Measurements from ENCODE around the gene DGUOK.
A peak's percentile ranks its signal among the peaks of the same experiment; 100 is the strongest.
"Not testable (repeated sequence)": the region's sequence is repeated elsewhere in the genome, so short reads cannot be mapped to it uniquely, and the experiment has no call there.

The DGUOK gene

DNA sequence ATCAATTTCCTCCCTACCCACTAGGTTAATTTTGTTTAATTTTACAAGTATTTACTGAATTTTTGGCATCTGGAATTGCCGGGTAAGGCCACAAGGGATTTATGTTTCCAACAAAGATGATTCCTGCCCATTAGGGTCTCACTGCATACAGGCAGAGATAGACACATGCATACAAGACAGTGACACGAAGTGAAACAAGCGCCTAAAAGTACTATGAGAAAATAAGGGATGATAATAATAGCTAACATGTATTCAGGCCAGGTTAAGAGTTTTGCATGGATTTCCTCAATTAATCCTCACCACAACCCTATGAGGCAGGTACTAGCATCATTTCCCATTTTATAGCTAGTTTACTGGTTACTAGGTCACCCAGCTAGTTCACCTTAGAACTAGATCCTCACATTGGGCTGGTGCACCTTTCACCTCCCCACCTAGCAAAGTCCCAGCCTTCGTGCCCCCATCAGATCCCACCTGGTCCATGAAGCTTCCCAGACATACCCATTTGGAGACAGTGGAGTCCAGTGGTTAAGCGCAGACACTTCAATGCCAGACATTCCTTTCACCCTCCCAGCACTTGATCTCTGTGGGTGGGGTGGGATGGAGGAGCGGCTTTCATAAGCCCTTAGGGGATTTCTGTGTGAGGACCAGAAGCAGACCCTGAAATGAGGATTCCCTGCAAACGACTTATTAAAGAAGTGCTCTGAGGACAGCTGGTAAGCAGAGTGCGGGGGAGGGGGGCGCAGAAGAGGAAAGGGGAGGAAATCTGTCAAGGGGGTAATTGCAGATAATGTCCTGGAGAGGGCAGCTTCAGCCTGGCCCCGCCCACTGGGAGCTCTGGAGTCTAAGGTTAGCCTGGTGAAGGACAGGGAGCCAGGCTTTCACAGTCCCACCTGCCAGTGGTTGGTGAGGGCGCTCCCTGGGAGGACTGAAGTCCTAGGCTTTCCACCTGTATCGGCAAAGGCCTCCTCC, 5.8 kb upstream of the DGUOK start:
- DNase-seq (ENCODE audit: low spot score), result no peak

DNA sequence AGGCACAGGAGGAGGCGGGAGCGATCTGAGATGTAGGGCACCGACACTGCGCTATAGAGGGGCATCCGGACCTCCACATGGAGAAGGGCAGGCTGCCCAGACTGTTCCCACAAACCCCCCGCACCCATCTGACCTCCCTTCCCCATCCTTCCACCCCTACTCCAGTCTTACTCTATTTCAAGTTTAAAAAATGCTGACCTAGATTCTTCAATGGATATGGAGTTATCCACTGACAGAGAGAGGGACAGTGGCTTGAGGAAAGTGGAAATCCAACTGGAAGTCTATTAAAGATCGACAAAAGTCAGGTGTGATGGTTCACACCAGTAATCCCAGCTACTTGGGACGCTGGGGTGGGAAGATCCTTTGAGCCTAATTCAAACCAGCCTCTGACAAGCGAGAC, 5.1 kb upstream of the DGUOK start:
- DNase-seq (ENCODE audit: low spot score), result no peak

DNA sequence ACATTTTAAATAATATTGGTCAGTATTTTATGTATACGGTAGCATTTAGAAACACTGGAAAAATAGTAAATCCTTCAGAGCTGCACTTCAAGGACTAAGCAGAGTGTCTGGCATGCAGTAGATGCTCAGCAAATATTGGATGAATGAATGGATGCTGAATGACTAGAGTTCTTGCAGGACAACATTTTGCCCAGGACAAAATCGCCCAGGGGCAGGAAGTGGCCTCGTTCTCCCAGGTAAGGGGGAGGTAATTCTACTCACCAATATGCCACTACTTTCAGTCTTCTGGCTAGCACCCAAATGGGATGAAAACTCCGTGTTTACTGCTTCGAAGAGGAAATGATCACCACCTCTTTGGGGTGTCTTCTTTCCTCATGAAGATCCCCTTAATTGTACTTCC, 4.0 kb upstream of the DGUOK start:
- no peak for DNase-seq (ENCODE audit: low spot score)

DNA sequence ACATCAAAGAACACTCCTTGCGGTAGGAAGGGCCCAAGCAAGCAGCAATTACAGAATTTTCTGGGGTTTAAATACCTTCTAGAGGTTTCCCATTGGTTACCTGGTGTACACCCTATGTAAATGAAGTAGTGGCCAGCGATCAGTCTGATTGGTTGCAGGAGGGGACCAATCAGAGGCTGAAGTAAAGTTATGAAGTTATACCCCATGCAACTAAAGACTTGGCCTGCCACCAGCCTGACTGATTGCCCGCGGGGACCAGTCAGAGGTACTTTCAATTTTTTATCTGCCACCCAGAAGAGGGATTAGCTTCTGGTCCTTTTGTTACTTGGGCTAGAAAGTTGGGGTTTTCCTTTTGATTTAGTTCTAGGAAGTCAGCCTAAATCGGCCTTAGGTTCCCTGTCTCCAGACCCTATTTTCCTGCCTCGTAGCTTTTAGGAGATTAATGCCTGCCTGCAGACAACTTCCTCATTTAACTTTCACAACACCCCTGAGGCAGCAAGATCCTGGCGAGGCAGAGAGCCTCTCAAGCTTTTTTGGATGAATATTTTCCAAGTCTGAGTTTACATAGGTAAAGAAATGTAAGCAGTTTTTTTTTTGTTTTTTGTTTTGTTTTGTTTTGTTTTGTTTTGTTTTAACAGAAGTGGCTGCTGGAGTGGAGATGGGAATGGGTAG, 1.5 kb upstream of the DGUOK start:
- DNase-seq (ENCODE audit: low spot score), result no peak

DNA sequence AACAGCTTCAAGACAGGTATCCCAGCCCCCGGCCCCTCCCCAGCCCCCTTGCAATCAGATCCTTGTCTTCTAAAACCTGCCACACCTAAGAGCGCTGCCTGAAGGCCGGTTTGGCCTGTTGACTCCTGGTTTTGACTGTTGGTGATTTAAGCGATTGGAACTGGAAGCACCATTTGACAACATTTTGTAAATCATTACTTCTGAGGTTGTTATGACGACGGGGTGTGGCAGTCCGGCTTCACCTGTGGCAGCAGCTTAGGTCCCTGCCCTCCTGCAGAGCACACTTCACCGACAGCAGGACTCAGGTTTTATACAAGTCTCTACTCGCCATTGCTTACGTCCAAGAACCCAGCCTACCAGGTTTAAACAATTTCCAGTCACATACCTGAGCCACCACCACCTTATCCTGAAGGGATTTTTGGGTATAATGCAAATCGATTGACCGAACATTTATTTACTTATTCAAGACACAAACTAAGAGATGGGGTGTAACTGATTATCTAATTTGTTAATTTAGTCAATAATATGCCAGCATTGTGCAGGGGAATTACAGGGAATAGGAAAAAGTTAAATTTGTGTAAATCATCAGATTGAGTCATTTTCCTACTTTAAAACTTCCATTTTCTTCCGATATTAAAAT, 707 bp upstream of the DGUOK start:
- no peak for DNase-seq (ENCODE audit: low spot score)

DNA sequence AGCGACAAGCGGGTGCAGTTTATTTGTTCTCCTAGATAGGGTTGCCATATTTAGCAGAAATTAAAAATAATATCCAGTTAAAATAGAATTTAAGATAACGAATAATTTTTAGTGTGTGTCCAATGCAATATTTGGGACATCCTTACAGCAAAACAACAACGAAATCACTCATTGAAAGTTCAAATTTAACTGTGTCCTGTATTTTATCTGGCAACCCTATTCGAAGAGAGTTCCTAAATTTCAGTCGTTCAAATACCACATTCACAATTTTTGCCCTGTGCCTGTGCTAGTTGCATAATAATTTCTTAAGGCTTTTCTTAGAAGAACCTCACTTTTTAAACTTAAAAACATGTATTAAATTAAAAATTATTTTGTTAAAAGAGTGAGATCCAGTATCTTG, 664 bp downstream of the DGUOK start:
- DNase-seq (ENCODE audit: low spot score), result no peak

DNA sequence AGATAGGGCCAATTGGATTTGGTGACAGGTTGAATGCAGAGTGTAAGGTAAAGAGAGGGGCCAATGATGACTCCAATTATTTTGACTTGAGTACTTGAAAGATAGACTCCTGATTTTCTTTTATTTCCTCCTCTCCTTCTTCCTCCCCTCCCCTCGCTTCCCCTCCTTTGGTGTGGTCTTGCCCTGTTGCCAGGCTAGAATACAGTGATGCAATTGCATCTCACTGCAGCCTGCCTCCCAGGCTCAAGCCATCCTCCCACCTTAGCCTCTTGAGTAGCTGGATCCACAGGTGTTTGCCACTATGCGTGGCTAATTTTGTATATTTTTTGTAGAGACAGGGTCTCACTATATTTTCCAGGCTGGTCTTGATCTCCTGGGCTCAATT, 2.3 kb downstream of the DGUOK start:
- DNase-seq (ENCODE audit: low spot score), result no peak

DNA sequence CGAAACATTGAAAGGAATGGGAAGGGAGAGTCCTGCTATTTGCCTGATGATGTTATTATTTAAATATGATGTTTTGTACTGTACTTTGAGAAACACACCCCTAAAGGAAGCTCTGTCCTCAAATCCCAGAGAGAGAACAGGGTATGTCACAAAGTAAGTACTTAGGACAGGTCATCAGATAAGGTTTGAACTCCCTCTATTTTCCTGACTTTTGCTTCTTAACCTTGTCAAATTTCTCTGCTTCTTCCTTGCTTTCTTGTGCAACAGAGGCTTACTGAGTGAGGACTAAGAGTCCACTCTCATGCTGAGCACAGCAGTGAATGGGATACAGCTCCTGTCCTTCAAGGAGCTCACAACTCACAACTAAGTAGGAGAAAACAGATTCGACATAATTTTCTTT, 3.7 kb downstream of the DGUOK start:
- no peak for DNase-seq (ENCODE audit: low spot score)

DNA sequence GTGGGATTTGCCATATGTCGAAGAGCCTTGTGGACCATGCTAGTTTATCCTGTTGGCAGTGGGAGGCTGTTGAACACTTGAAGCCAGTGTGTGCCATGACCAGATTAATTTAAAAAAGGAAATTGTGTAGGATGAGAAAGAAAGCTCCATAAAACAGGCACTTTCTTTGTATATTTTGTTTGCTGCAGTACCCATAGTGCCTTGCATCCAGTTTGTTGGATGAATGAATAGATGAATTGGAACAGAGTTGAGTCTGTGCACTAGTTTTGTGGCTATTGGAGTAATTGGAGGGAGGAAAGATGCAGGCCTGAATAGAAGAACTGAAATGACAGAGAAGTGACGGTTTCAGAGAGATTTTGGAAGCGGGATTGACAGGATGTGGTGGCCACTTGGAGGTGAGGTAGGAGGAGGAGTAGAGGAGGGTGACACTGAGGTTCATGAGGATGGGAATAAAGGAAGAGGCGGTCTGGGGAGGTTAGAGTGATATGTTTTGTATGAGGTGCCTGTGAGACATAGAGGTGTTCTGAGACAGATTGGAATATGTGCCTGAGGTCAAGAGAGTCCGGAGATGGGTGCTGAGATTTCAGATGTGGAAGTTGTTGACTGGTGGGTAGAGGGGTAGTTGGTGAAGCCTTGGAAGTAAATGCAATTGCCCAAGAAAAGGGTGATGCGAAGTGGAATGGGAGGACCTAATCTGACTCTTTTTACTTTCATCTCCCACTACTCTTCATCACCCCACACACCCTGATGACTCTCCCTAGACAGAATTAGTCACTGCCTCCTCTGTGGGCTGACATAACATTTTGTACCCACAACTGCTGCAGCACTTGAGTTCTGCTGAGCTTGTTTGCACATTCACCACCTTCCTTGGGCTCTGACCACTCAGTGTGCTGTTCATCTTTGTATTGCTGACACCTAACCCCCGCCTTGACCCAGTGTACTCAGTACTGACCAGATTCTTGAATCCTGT, 5.1 kb downstream of the DGUOK start:
- DNase-seq (ENCODE audit: low spot score), result no peak

DNA sequence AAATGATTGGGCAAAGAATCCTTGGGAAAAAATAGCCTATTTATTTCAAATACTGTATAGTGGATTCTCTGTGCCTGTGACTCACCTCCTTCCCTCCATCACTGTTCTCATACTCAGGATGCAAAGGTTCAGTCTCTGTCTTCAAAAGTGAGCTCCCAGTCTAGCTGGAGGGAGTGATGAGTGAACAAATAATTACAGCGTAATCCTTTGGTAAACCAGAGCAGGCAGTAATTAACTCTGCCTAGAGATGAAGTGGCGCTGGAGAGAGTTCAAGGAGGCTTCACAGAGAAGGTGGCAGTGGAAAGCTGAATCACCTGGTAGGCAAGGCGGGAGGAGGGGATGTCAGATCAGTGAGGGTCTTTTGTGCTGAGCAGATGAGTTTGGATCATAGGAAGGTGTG, 6.5 kb downstream of the DGUOK start:
- DNase-seq (ENCODE audit: low spot score), result no peak

DNA sequence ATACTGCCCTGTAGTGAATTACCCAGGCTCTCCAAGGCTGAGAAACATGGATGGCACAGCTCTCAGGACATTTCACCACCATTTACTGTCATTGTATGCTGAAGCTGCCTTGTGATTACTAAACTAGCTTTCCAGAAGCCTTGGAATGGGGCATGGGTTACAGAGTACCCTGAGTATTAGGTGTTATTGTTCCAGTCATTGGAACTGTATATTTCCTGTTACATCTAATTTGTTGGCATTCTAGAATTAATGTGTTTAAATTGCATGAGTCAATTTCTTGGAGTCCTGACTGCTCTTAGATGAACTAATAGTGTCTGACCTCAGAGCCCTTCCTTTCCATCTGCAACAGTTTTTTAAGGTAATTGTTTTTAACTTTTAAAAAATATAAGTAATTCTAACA, 9.0 kb downstream of the DGUOK start:
- DNase-seq (ENCODE audit: low spot score), result no peak

DNA sequence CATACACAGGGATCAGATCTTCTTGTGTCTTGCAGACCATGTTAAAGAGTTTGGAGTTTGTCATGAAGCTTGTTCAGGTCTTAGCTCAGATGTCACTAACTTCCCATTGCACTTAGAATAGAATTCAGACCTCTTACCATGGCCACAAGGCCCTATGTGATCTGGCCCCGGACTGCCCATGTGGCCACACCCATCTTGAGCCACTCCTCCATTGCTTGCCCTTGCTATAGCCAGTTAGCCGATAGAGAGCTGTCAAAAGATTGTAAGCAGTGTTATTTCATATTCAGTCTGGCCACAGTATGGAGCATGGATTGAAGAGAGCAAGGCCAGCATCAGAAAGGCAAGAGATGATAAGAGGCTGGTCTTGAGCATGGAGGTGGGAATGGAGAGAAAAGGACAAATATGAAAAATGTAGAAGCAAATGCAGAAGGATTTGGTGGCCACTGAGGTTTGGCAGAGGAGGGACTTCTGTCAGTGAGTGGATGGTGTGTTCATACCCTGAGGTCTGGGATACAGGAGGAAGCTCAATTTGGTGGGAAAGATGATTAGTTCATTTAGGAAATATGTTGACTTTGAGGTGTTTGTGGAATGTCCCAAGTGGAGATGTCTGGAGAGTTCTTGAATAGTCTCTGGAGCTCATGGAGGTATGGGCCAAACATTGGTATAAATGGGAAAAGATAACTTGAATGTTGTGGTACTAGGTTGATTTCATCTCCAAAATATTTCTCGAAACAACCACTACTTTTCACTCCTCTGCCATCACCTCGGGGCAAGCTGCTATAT, 10.6 kb downstream of the DGUOK start:
- no peak for DNase-seq (ENCODE audit: low spot score)

DNA sequence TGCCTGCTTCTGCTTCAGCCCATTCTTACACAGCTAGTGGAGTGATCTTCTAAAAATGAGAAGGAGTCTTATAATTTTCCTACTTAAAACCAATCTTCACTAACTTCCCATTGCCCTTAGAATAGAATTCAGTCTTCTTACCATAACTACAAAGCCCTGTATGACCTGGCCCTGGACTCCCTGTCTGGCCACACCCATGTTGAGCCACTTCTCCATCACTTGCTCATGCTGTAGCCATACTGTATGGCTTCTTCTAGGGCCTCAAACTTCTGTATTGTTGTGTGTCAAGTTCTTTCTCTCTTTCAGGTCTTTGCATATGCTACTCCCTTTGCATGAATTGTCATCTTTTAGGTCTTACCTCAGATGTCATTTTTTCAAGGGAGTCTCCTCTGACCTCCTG, 11.2 kb downstream of the DGUOK start:
- DNase-seq (ENCODE audit: low spot score), result no peak

DNA sequence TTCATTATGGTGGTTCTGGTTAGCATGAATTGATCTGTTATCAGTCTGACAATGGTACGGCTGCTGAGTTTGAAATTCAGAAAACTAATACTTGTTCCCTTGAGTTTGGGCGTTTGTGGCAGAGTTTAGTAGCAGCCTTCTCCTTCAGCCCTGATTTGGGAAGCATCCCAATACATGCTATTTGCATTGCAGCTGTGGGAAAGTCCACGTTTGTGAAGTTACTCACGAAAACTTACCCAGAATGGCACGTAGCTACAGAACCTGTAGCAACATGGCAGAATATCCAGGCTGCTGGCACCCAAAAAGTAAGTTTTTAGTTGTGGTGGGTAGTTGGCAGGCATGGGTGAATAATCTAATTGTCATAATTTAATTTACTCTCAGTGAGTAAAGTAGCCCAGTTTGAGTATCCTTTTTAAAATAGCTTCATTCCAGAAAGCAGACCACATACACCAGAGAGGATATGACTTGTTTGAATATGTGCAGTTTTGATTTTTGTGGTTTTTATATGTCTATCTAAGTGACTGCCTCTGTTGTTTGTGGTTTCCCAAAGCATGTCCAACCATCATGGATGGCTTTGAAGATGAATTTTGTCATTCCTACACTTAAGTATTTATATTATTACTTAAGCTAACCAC, 12.2 kb downstream of the DGUOK start:
- no peak for DNase-seq (ENCODE audit: low spot score)

DNA sequence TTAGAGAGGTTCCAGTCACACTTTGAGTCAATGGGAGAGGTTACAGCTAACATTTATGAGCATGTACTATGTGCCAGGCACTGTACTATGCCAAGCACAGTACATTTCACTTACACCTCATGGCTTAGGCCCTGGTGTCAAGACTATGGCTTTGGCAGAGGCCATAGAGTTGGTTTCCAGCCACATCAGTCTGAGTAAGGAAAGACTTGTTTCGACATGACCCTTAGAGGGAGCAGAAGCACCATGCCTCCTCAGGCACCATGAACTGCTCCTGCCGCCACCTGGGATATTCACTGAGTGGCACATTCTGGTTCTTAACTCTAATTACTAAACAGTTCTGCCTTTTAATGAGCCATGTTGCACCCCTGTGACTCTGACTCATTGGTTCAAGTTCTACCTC, 12.7 kb downstream of the DGUOK start:
- DNase-seq (ENCODE audit: low spot score), result peak; percentile 30

DNA sequence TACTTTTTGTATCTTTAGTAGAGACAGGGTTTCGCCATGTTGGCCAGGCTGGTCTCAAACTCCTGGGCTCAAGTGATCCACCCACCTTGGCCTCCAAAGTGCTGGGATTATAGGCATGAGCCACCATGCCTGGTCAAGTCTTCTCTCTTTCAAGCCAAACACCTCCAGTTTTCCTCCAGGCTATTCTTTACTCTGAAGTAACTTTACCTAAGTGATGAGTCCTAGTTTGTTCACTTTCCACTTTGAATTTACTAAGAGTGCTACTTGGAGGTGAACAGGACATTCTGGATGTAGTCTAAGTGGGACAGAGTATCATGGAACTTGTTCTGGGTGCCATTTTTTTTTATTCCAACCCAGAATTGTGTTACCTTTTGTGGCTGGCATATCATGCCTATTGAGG, 13.4 kb downstream of the DGUOK start:
- DNase-seq (ENCODE audit: low spot score), result not testable (repeated sequence)

DNA sequence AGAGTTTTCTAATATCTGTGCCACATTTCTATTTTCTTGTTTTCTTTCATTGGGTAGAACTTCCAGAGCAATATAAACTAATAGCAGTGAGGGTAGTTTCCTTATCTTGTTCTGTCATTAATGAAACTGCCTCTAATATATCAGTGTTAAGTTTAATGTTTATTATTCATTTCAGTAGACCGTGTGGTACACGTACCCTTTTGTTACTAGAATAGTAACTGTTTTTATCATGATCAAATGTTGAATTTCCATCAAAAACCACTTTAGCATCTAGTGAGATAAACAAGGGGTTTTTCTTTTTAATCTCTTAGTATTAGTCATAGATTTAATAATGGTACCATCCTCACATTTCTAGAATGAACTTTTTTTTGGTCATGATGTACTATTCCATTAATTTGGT, 16.0 kb downstream of the DGUOK start:
- DNase-seq (ENCODE audit: low spot score), result no peak

DNA sequence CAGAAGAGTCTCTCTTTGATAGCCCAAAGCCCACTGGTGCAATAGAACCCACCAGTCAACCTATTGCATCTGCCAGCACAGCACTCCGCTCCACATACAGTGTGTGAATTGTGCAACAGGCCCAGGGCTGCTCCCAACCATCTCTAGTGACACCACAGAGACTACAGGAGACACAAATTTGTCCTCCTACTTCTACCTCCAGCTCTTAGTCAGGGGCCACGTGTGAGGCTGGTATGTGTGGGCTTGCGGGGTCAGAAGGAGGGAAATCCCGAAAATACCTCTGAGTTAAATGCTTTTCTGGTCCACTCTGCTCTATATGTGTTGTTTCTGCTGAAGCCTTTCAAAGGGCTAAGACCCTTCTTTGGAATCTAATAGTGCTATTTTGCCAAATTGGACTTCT, 18.0 kb downstream of the DGUOK start:
- DNase-seq (ENCODE audit: low spot score), result no peak

DNA sequence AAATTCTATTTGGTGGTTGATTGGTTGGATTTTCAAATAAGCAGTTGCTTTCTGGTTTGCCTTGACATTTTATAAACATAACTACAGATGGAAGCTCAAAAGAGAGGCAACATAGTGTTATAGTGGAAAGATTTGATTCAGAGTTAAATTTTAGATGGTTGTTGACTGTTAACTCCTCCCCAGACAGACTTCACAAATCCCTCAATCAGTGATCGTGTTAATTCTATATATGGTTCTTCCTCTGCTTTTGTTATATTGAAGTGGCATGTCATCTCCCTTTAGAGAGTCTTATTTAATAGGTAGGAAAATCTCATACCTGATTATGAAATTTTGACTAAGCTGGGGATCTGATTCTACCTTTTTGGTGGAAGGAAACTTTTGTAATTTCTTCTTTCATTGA, 19.5 kb downstream of the DGUOK start:
- DNase-seq (ENCODE audit: low spot score), result no peak

DNA sequence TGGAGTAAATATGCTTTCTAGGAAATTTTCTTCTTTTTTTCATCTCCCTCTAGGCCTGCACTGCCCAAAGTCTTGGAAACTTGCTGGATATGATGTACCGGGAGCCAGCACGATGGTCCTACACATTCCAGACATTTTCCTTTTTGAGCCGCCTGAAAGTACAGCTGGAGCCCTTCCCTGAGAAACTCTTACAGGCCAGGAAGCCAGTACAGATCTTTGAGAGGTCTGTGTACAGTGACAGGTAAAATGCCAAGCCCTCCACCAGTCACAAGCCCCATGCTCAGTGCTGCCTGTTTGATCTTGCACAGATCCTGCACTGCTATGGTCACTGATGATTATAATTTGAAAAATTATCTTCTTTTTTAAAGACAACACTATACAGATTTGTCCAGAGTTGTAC, 20.0 kb downstream of the DGUOK start:
- DNase-seq (ENCODE audit: low spot score), result no peak

Measured in cerebellar cortex (tissue), 1 donor.